GM20431 (cell line): ENCODE data around the gene TRMT10B.
"Not testable (repeated sequence)": the region's sequence is repeated elsewhere in the genome, so short reads cannot be mapped to it uniquely, and the experiment has no call there.

ENCODE experiments used
- in situ Hi-C: fragments of 300-500 bp; cut with MseI, MboI; formaldehyde crosslinking; loops from one replicate; pipeline ENCODE4 v1.15.0; 2020; ENCODE audit warnings: low sequenced_read_pairs; ENCODE audit not compliant: unreplicated experiment

Gene TRMT10B

DNA sequence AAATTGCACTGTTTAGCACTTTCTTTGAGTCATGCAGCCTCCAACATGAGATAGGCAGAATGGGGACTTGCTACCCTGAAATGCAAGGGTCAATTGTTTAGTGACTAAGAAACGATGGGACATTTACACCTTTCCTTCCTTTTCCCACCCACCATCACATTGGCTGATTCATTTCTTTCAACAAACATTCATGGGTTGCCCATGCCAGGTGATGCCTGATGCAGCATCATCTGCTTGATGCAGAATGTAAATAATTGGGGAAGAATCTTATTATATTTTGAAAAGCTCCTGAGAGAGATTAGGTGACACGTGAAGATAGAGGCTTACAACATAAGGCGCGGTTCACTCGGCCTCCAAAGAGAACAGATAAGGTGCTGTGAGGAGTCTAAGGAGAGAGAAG, 4.5 kb upstream of the TRMT10B start:
- in situ Hi-C loops, result no loop called here

DNA sequence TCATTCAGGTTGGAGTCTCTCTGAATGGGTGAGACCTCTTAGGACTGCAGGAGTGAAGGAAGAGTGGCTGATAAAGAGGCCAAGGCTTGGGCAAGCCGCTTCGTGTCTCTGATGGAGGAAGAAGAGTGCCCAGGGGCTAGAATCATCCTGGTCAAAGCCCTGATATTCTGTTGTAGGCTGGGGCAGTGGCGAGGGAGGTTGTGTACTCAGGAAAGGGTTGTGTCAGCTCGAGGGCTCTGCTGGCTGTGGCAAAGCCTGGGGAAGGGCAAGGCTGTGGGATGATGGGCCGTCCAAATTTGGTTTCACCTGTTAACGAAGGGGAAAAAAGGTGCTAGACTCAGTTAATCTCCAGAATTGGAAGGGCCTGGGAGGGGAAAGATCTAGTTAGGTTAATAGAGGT, 2.4 kb upstream of the TRMT10B start:
- in situ Hi-C loops, result no loop called here

DNA sequence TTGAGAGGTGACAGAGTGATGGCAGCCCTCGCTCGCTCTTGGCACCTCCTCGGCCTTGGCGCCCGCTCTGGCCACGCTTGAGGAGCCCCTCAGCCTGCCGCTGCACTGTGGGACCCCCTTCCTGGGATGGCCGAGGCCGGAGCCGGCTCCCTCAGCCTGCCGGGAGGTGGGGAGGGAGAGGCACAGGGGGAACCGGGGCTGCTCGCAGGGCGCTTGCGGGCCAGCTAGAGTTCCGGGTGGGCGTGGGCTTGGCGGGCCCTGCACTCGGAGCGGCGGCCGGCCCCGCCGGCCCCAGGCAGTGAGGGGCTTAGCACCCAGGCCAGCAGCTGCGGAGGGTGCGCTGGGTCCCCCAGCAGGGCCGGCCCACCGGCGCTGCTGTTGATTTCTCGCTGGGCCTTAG, 1.9 kb upstream of the TRMT10B start:
- in situ Hi-C loops, result not testable (repeated sequence)

DNA sequence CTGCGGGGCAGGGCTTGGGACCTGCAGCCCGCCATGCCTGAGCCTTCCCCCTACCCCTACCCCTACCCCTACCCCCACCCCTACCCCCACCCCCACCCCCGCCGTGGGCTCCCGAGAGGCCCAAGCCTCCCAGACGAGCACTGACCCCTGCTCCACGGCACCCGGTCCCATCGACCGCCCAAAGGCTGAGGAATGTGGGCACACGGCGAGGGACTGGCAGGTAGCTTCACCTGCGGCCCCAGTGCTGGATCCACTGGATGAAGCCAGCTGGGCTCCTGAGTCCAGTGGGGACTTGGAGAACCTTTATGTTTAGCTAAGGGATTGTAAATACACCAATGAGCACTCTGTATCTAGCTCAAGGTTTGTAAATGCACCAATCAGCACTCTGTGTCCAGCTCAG, 1.5 kb upstream of the TRMT10B start:
- in situ Hi-C loops, result not testable (repeated sequence)

DNA sequence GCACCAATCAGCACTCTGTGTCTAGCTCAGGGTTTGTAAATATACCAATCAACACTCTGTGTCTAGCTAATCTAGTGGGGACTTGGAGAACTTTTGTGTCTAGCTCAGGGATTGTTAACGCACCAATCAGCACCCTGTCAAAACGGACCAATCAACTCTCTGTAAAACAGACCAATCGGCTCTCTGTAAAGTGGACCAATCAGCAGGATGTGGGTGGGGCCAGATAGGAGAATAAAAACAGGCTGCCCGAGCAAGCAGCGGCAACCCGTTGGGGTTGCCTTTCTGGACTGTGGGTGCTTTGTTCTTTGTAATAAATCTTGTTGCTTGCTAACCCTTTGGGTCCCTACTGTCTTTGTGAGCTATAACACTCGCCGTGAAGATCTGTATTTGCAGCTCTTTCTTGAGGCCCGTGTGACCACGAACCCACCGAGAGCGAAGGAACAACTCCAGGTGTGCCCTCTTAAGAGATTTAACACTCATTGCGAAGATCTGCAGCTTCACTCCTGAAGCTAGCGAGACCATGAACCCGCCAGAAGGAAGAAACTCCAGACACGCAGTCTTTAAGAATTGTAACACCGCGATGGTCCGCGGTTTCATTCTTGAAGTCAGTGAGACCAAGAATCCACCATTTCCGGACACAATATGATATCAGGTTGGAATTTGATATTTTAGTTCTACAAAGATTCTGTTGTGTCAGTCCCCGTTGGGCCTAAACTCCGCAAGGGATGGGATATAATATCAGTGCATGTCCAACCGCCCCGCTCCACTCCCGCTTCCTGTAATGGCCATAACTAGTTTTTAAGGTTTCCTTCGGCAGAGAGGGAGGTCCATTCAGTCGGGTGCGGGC, 740 bp upstream of the TRMT10B start:
- in situ Hi-C loops, result no loop called here

DNA sequence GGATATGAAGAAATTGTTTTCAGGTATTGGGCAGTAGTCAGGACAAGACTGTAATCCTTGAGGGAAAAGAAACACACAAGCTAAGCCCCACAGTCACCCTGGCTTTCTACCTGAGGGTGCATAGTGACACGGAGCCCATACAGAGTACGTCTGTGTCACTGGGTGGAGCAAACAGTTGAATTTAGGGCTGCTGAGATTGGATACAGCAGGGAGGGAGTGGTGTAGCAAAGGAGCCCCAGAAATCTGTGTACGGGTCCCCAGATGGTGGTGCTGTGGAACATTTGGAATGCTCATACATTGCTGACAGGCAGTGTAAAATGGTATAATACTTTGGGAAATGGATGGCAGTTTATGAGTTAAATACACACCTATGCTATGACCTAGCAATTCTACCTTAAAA, 5.1 kb downstream of the TRMT10B start:
- in situ Hi-C loops, result no loop called here

DNA sequence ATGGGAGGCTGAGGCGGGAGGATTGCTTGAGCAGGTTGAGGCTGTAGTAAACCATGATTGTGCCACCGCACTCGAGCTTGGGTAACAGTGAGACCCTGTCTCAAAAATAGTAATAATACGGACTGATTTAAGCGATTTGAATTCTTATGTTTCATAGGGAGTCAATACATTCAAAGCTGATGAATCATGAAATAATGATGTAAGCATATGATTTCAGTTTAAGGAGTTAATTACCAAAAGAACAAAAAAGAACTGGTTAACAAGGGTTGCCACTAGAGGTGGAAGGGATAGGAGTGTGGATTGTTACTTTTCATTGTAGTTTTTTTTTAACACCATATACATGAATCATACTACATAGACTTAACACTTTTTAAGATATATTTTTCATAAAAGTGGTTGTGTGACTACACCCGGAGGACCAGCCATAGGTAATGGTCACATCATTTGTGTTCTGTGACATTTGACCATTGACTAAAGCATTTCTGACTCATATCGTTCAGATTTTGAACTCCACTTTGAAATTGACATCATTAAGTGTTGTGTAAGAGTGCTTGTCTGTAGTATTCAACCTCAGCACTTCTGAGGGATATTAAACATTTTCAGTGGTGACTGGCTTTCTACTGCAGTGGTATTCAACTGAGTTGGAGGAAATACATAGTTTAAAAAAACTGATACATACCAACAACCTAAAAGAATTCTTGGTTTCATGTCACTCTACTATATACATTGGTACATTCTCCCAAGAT, 7.0 kb downstream of the TRMT10B start:
- in situ Hi-C loops, result no loop called here

DNA sequence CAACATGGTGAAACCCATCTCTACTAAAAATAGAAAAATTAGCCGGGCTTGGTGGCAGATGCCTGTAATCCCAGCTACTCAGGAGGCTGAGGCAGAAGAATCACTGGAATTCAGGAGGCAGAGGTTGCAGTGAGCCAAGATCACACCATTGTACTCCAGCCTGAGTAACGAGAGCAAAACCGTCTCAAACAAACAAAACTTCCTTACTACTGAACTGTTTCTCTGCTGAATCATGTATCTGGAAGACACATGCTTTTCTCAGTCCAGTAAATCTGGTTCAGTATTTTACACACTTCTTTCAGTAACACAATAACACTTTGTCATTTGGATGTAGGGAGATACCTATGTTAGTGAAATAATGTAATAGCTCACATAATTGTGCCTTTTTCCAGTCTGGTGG, 7.9 kb downstream of the TRMT10B start:
- in situ Hi-C loops, result no loop called here

DNA sequence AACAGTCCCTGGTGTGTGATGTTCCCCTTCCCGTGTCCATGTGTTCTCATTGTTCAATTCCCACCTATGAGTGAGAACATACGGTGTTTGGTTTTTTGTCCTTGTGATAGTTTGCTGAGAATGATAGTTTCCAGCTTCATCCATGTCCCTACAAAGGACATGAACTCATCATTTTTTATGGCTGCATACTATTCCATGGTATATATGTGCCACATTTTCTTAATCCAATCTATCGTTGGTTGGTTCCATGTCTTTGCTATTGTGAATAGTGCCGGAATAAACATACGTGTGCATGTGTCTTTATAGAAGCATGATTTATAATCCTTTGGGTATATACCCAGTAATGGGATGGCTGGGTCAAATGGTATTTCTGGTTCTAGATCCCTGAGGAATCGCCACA, 11.7 kb downstream of the TRMT10B start:
- in situ Hi-C loops, result not testable (repeated sequence)

DNA sequence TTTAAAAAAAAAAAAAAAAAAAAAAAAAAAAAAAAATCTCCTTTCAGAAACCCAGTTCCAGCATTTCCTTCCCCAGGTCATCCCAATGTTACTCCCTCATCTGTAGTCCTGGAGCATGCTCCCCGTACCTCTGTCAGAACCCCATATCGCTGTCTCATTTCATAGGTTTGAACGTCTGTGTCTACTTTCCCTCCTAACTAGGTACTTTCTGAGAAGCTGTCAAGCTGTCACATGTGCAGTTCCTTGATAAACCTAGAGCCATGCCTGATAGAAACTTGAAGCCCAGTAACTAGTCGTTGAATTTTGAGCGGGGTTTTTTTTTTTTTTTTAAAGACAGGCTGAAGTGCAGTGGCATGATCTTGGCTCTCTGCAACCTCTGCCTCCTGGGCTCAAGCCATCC, 15.7 kb downstream of the TRMT10B start:
- in situ Hi-C loops, result no loop called here

DNA sequence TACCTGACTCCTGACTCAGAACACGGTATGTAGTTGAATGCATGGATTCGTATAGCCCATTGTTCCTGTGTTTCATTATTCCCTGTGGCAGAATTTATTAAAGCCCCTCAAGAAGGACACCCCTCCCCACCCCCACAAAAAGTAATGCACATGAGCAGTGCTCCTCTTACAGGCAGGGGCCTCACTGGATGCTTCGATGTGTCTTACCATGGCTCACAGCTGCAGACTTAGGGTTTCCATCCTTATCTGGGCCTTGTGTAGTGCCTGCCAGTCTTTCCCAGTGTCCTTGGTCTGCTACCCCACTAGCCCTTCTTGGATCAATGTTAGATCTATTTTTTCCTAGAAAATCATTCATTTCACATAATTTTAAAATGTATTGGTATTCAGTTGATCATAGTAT, 16.4 kb downstream of the TRMT10B start:
- in situ Hi-C loops, result no loop called here

DNA sequence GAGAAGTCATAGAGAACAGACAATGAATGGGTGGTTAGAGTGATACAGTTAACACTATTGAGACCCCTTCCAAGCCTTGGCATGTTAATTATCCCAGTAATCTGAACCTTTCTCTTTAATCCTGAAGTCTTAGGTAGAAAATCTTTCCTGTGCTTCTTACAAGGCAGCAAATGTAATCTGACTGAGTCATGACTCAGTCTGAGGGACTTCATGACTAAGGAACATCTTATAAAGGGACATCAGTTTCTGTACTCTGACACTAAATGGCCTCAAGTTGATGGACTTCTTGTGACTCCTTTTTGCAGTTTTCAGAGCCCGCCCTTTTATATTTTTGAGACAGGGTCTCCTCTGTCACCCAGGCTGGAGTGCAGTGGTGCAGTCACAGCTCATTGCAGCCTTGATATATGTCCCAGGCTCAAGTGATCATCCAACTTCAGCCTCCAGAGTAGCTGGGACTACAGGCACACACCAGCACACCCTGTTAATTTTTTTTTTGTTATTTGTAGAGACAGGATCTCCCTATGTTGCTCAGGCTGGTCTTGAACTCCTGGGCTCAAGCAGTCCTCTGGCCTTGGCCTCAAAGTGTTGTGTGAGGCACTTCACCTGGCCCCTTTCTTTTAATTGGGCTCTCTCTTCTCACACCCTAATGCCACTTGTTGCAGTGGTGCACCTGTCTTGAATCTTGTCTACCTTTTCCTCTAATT, 21.8 kb downstream of the TRMT10B start:
- in situ Hi-C loops, result no loop called here

DNA sequence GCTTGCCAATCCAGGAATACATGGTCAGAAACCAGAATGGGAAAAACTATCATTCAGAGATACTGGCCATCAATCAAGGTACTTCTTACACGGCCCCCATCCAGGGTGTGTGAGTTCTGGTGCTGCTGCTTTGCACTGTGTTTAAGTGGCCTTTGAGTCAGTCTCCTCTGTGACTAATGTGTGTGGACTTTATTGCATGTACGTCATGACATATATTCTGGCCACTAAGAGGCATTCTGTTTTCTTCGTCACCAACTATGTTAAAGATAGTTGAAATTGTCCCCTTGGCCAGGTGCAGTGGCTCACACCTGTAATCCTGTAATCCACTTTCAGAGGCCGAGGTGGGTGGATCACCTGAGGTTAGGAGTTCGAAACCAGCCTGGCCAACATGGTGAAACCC, 22.7 kb downstream of the TRMT10B start:
- in situ Hi-C loops, result no loop called here

DNA sequence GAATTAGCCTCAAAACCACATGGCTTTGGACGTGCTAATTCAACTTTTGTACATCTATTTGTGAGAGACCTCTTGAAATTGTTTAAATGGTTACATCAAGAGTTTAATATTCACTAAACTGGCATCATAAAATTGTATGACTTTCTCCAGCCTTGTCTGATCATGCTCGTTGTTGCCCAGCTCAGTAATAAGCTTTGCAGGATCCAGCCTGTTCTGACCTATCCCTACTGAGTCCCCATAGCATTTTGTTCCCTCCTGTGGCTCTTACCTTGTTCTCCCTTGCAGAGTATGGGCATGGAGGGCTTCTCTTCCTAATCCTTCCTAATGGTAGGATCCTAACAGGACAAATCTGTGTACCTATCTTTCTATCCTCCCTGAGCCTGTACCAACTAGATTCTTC, 24.9 kb downstream of the TRMT10B start:
- in situ Hi-C loops, result no loop called here

DNA sequence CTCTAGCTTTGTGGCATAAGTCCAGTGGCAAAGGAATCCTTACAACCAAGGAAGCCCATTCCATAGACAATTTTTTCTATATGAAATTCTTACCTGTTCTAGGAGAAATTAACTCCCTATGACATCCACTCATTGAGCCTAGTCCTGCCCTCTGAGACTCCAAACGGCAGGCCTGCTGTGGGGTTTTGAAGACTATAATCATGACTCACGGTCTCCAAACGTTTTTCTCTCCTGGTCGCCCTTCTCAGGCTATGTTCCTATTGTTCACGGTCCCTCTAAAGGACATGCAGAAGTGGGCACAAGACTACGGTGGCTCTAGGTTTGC, 30.6 kb downstream of the TRMT10B start:
- in situ Hi-C loops, result no loop called here

DNA sequence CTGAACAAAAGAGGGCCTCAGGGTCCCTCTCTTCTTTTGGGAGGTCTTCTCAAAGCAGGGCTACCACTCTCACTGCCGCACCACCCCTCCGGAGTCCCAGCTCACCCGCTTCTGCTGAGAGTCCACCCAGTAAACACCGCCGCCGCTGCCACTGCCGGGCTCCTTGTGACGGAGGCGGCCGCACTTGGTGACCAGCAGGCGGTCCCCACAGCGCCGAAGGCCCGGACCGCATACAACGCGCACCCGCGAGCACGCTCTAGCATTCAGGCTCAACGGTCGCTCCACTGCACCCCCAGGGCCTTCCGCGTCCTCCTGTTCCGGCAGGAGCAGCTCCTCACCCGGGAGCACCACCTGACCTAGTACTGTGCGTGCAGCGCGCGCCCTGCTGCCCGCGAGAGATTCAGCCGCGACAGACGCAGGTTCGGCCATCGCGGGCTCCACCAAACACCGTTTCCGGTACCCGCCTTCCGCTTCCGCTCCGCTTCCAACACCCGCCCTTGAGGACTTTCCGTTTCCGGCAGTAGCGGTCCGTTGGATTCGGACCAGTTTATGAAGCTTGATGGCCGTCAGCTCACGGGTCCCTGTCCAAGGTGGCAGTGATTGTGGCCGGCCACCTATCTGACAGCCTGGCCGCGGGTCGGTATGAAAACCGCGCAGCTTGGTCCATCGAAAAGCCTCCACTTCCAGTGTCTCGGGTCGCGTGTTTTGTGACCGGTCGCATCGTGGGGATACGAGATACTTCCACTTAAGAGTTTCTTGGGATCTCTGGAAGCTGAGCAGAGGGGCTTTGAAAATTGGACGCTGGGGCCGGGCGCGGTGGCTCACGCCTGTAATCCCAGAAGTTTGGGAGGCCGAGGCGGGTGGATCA, 31.2 kb downstream of the TRMT10B start, which contains the start of gene EXOSC3:
EXOSC3 (minus strand) TSS at position 449 of the 868 bp plus-strand sequence; CDS start at position 429, 20 bp downstream.
- in situ Hi-C loops, result no loop called here

DNA sequence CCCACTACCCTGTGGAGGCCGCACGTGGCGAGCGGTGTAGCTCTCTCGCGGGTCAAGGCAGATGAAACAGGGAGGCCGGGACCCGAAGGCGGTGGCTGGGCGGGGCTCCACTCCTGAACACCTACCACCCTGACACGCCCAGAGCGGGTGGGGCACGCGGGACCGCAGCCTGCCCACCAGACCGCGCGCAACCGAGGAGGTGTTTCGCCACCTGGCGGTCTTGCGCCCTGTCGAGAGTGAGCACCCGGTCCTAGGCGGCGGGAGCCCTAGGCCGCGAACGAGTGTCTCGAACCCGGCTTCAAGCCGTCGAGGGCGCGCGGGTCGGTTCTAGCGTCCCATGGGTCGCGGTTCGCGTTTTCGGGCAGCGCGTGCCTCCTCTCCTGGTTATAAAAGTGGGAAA, 33.5 kb downstream of the TRMT10B start:
- in situ Hi-C loops, result no loop called here

DNA sequence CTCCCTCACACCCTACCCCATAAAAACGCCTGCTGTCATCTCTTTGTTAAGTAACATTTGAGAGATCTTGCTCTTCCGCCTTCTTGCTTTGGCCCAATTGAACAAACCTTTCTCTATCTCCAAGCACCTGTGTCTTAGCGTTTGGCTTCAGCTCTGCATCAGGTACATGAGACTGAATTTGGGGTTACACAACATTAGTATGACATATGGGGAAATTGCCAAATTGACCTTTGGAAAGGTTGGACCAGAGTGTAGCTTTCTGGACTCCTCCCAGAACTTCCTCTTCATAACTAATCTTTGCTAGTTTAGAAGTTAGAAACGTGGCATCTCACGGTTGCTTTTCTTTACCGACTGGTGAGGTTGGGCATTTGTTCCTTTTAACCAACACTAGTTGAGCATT, 34.7 kb downstream of the TRMT10B start:
- in situ Hi-C loops, result no loop called here

DNA sequence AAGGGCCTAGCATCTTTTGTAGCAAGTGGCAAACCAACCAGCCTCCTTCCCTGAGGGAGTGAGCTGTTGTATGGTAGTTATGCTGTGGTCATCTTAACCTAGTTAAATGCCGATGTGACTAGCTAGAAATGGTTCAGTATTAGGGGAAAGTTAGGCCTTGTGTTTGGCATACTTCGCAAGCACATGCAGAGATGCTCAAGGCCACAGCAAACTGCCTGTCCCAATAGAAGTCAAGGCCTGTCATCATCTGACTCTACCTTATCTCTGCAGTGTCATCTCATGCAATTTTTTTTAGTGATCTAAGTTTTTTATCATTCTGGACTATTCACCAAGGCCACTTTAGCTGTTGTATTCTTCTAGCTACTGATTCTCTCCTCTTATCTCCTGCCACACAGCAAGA, 36.5 kb downstream of the TRMT10B start:
- in situ Hi-C loops, result no loop called here

DNA sequence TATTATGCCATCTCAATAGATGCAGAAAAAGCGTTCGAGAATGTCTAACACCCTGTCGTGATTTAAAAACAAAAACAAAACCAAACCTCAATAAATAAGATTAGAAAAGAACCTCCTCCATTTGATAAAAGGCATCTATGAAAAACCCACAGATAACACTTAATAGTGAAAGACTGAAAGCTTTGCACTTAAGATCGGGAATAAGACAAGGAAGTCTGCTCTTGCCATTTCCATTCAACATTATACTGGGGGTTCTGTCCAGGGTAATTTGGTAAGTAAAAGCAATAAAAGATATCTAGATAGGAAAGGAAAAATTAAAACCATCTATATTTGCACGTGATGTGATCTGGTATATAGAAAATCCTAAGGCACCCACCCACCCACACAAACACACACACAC, 38.5 kb downstream of the TRMT10B start:
- in situ Hi-C loops, result no loop called here
